Measurements from ENCODE around the gene C16orf92. TPM values are rescaled to one million over a fixed set of nuclear protein-coding genes. Genes with fewer than 3 reads are reported as not detected.
"Not testable (repeated sequence)": the region's sequence is repeated elsewhere in the genome, so short reads cannot be mapped to it uniquely, and the experiment has no call there.

The C16orf92 gene
- total RNA-seq, 1 experiment from 2014 or later = not detected

- peaks cover 4% of the 10 kb centered on the region; the same call in 1 of the 2 replicates for H3K9me3 Mint-ChIP-seq
- H3K36me3 Mint-ChIP-seq = no peaks in the 10 kb centered on the region
- peaks cover 26% of the 10 kb centered on the region for H3K4me1 Mint-ChIP-seq
- no peak for ATAC-seq
- H3K27ac Mint-ChIP-seq = no peak overlapping the region
- peaks cover 59% of the 10 kb centered on the region for H3K27me3 Mint-ChIP-seq (ENCODE audit: low read depth)
- no peak overlapping the region for H3K4me3 Mint-ChIP-seq
- ChIA-PET CTCF (interaction anchor here (0.7 to 3.6 kb wide), 12 partner anchors 10 to 248 kb away, joined by 3 to 37 read pairs (median 14); partner anchors contain the start of genes ALDOA, MVP and PAGR1), POLR2A (no interaction called here)
- DNase-seq (ENCODE audit: low spot score) = no peak
- TF ChIP-seq NR2C2 (CRISPR knock-in tag; IDR thresholded peaks at IDR 0.05) (no peak), ATF6 (CRISPR knock-in tag; IDR thresholded peaks at IDR 0.05) (no peak), RORB (CRISPR knock-in tag; IDR thresholded peaks at IDR 0.05) (no peak), PRDM15 (CRISPR knock-in tag; IDR thresholded peaks at IDR 0.05) (no peak), ZNF232 (CRISPR knock-in tag; IDR thresholded peaks at IDR 0.05) (no peak), NFE2L1 (CRISPR knock-in tag; IDR thresholded peaks at IDR 0.05) (no peak), IRF1 (CRISPR knock-in tag; IDR thresholded peaks at IDR 0.05) (no peak), JUN (CRISPR knock-in tag; IDR thresholded peaks at IDR 0.05) (no peak), RELA (CRISPR knock-in tag; IDR thresholded peaks at IDR 0.05; ENCODE audit: borderline replicate concordance) (no peak)
Measured at GRCh38 chr16:30033270-30033669, 10.3 kb downstream of the C16orf92 start.

GRCh38 chr16:30040221-30040620 is 17.2 kb downstream of the C16orf92 start:
- POLR2A ChIA-PET = no interaction called here
- CTCF ChIA-PET = interaction anchor here (1.1 kb wide), 1 partner anchor 15 kb away, joined by 6 read pairs; no protein-coding TSS in a partner anchor
- peaks cover 43% of the 10 kb centered on the region for H3K27me3 Mint-ChIP-seq (ENCODE audit: low read depth)

GRCh38 chr16:30040690-30041089 is 17.7 kb downstream of the C16orf92 start:
- DNase-seq (ENCODE audit: low spot score); POLR2A ChIA-PET; H3K4me3 Mint-ChIP-seq; ATAC-seq; H3K4me1 Mint-ChIP-seq; H3K36me3 Mint-ChIP-seq; H3K27ac Mint-ChIP-seq; H3K9me3 Mint-ChIP-seq: not testable (repeated sequence)
- CTCF ChIA-PET = interaction anchor here (0.6 to 4.6 kb wide), 6 partner anchors 9 to 909 kb away, joined by 3 to 31 read pairs (median 4); partner anchors contain the start of genes TBX6 and TLCD3B
- peaks cover 38% of the 10 kb centered on the region for H3K27me3 Mint-ChIP-seq (ENCODE audit: low read depth)

More at GRCh38 chr16:30040221-30040620, 17.2 kb downstream of the C16orf92 start:
- Mint-ChIP-seq H3K4me1 (no peaks in the 10 kb centered on the region), H3K9me3 (peaks cover 4% of the 10 kb centered on the region; the same call in 1 of the 2 replicates), H3K36me3 (no peaks in the 10 kb centered on the region), H3K27ac (no peak overlapping the region), H3K4me3 (no peak overlapping the region)
- DNase-seq (ENCODE audit: low spot score) = no peak
- no peak for ATAC-seq
- no peak for TF ChIP-seq RORB (CRISPR knock-in tag; IDR thresholded peaks at IDR 0.05)
- TF ChIP-seq NFE2L1 (CRISPR knock-in tag; IDR thresholded peaks at IDR 0.05) = no peak
- TF ChIP-seq IRF2 (CRISPR knock-in tag; IDR thresholded peaks at IDR 0.05; ENCODE audit: borderline replicate concordance, low read depth) = no peak
- TF ChIP-seq E2F4 (CRISPR knock-in tag; IDR thresholded peaks at IDR 0.05; ENCODE audit: borderline replicate concordance, low read depth) = no peak
- no peak for TF ChIP-seq TEAD4 (CRISPR knock-in tag; IDR thresholded peaks at IDR 0.05)
- no peak for TF ChIP-seq USF2 (CRISPR knock-in tag; IDR thresholded peaks at IDR 0.05)
- no peak for TF ChIP-seq JUN (CRISPR knock-in tag; IDR thresholded peaks at IDR 0.05)
- TF ChIP-seq EMX1 (CRISPR knock-in tag; IDR thresholded peaks at IDR 0.05) = no peak
